Measurements from ENCODE around the gene ANHX.
"Not testable (repeated sequence)": the region's sequence is repeated elsewhere in the genome, so short reads cannot be mapped to it uniquely, and the experiment has no call there.

GRCh38 chr12:133264668-133265067 is 29.0 kb upstream of the ANHX start:
- not testable (repeated sequence) for TF ChIP-seq CTCF (conservative IDR thresholded peaks at IDR 0.05 in 1 of 2, IDR thresholded peaks at IDR 0.05 in 1 of 2; ENCODE audit: extremely low read depth in 1 of 2, insufficient read depth in 1 of 2, low read depth in 1 of 2, low read length in 2 of 2); EZH2 (IDR thresholded peaks at IDR 0.05; ENCODE audit: borderline replicate concordance, low read length)
